ENCODE measurements around the gene EYS.

GRCh38 chr6:64049736-64050135, 1657.3 kb downstream of the EYS start:
- TF ChIP-seq ELF1 (IDR thresholded peaks at IDR 0.05) = no peak
- no peak for TF ChIP-seq CTCF (IDR thresholded peaks at IDR 0.05)
- no peak for TF ChIP-seq TCF12 (IDR thresholded peaks at IDR 0.05)
- TF ChIP-seq GABPA (IDR thresholded peaks at IDR 0.05; ENCODE audit: low read depth) = no peak
- no peak for TF ChIP-seq JUND (IDR thresholded peaks at IDR 0.05)
- TF ChIP-seq IRF3 (IDR thresholded peaks at IDR 0.05; ENCODE audit: low read depth, low read length) = no peak
- TF ChIP-seq ZBTB33 (IDR thresholded peaks at IDR 0.05; ENCODE audit: borderline replicate concordance, low read depth) = no peak
- TF ChIP-seq EP300 (IDR thresholded peaks at IDR 0.05; ENCODE audit: borderline replicate concordance in 1 of 2, low read depth in 1 of 2, low read length in 1 of 2) = no peak
- TF ChIP-seq YY1 (IDR thresholded peaks at IDR 0.05; ENCODE audit: low read depth) = no peak
- TF ChIP-seq MAX (IDR thresholded peaks at IDR 0.05; ENCODE audit: low read depth) = no peak
- no peak for TF ChIP-seq EZH2phosphoT487 (IDR thresholded peaks at IDR 0.05; ENCODE audit: borderline replicate concordance, low read depth)
- no peak for TF ChIP-seq TAF1 (IDR thresholded peaks at IDR 0.05; ENCODE audit: borderline replicate concordance, low read depth, low read length)
- TF ChIP-seq POLR2AphosphoS5 (IDR thresholded peaks at IDR 0.05; ENCODE audit: low read depth, low read length) = no peak

Data from SK-N-SH (cell line).